Skin epidermis (tissue), 12 donors: Measurements from ENCODE around the gene PDE2A.
A peak's percentile ranks its signal among the peaks of the same experiment; 100 is the strongest.

Experiments used
- H3K27ac ChIP-seq, 21 experiments: fragments of 200-600 bp; sonication (generic) in 11 of 21; one replicate each; pipeline ENCODE4 v1.5.0; 2020; ENCODE audit warnings: mild to moderate bottlenecking in 3 of 21, inconsistent platforms in 2 of 21, moderate library complexity in 2 of 21
- H3K4me3 ChIP-seq, 7 experiments: fragments of 200-600 bp; sonication (generic) in 2 of 7; one replicate each; pipeline ENCODE4 v1.5.0; 2020; ENCODE audit warnings: inconsistent platforms in 2 of 7, mild to moderate bottlenecking in 2 of 7, moderate library complexity in 1 of 7

PDE2A gene

GRCh38 chr11:72626414-72626936, 47.7 kb downstream of the PDE2A start:
- peak overlapping the region in 11 of 21 experiments; percentile 16 to 86 (median 57) for H3K27ac ChIP-seq
- no peak overlapping the region for H3K4me3 ChIP-seq

- no peak overlapping the region for H3K4me3 ChIP-seq
- peak overlapping the region in 16 of 21 experiments; percentile 16 to 86 (median 58) for H3K27ac ChIP-seq
These were observed 48.4 kb downstream of the PDE2A start for GRCh38 chr11:72625691-72626413.

- Histone ChIP-seq H3K4me3 (no peak overlapping the region), H3K27ac (peak overlapping the region in 14 of 21 experiments; percentile 16 to 86 (median 58))
These were observed 49.6 kb downstream of the PDE2A start for GRCh38 chr11:72624496-72625201.

DNA sequence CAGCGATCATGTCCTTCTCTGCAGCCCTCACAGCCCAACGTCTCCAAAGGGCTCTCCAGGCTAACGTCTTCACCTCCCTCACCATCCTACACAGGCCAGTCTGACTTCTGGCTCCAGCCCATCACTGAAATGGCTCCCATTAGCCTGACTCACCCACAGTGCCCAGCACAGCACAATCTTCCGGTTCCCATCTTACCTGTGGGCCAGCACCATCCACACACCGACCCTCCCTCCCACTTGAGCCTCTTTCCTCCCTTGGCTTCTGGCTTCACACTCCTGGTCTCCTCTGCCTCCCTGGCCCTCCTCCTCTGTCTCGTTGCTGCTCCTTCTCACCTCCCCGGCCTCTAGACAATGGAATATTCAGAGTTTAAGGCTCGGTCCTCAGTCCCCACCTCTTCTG, 51.2 kb downstream of the PDE2A start:
- H3K4me3 ChIP-seq = no peak overlapping the region
- no peak overlapping the region for H3K27ac ChIP-seq

DNA sequence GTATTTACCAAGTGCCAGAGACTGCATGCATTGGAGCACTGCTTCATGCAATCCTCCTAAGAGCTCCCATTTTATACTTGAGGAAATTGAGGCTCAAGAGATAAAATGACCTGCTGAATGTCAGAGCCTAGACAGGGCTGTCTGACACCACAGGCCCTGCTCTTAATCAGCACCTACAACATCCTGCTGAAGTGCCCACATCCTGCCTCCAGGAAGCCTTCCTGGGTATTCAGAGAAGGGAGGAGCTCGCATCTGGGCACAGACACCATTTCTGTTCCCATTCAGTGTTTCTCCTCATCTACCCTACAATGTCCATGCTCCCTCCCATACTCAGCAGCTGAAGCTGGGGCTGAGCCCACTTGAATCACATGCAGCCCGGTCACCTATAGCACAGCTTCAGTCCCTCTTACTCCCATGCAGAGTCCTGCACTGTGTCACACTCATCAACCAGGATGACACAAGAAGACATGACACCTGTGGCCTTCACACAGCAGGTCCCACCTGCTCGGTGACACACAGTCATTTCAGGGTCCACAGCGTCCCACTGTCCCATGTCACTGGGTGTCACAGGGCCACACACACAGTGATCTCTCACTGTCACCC, 53.1 kb downstream of the PDE2A start:
- peak overlapping the region in 1 of 21 experiments; percentile 54 for H3K27ac ChIP-seq
- H3K4me3 ChIP-seq = no peak overlapping the region

GRCh38 chr11:72618803-72619202, 55.4 kb downstream of the PDE2A start:
- peak overlapping the region in 1 of 21 experiments; percentile 61 for H3K27ac ChIP-seq
- H3K4me3 ChIP-seq = no peak overlapping the region

GRCh38 chr11:72617080-72617762, 57.0 kb downstream of the PDE2A start:
- H3K4me3 ChIP-seq = no peak overlapping the region
- peak overlapping the region in 6 of 21 experiments; percentile 19 to 61 (median 40) for H3K27ac ChIP-seq

DNA sequence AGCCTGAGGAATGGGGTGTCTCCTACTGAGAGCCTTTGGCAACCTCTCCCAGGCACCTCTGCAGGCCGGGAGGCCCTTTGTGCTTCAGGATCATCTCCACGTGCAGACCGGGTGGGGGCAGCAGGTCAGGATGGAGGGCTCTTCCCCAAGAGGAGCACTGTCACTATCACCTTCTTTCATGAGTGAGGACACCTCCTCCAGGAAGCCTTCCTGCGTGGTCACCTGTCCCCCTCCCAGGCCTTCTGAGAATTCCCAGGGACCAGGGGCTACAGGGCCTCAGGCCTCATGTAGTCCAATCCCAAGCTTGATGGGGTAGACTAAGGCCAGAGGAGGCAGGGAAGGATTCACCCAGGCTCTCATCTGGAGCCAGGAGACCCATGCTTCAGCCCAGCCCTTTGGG, 57.6 kb downstream of the PDE2A start:
- H3K27ac ChIP-seq = peak overlapping the region in 4 of 21 experiments; percentile 19 to 52 (median 36)

DNA sequence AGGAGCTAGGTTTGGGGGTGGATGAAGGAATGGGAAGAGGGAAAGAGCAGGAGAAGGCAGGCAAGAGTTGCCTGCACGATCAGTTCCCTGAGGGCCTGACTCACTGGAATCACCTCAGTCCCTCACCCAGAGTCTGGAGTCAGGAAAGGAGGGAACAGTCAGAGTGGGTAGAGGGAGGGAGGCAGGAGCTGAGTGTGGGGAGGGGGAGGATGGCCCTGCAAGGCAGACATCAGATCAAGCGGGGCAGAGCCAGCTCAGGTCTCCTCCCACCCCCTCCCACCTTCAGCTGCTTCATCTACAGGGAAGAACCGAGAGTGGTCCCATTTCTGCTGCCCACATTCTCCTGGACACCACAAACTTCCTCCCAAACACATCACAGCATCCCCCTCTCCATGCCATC, 58.9 kb downstream of the PDE2A start:
- Histone ChIP-seq H3K27ac (no peak overlapping the region), H3K4me3 (no peak overlapping the region)

More for the DNA sequence above, 57.6 kb downstream of the PDE2A start:
- H3K4me3 ChIP-seq = no peak overlapping the region

DNA sequence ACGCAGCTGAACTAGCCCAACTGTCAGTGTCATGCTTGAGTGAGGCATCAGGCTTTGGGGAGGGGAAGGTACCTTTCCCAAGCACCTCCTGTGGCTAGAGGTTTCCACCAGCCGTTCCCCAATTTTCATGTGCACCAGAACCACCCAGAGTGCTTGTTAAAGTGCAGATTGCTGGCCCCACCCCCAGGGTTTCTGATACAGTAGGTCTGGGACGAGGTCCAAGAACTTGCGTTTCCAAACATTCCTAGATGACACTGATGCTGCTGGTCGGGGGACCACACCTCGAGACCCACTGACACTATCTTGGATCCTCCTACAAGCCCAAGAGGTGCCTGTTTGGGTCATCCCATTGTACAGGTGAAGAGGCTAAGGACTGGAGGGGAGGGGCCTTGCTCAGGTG, 59.8 kb downstream of the PDE2A start:
- Histone ChIP-seq H3K4me3 (no peak overlapping the region), H3K27ac (no peak overlapping the region)

GRCh38 chr11:72613977-72614376, 60.2 kb downstream of the PDE2A start:
- Histone ChIP-seq H3K27ac (no peak overlapping the region), H3K4me3 (no peak overlapping the region)

- H3K4me3 ChIP-seq = no peak overlapping the region
- no peak overlapping the region for H3K27ac ChIP-seq
These were observed 60.8 kb downstream of the PDE2A start for GRCh38 chr11:72613450-72613849.

GRCh38 chr11:72609476-72609875, 64.7 kb downstream of the PDE2A start:
- no peak overlapping the region for H3K27ac ChIP-seq
- no peak overlapping the region for H3K4me3 ChIP-seq

DNA sequence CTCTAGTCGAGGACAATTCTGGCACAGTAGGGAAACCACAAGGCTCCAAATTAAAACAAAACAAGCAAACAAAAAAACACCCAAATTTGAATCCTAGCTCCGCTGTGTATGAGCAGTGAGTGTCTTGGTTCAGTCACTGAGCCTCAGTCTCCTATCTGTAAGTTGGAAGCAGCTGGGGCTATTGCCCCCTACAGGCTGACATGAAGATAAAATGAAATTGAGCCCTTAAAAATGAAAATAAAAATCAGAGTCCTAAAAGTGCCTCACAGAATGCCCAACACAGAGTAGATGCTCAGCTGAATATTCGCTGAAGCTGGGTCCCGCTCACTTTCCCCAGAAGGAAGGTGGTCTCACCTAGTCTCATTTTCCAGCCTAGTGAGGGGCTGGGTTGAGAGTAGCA, 65.2 kb downstream of the PDE2A start:
- H3K4me3 ChIP-seq = no peak overlapping the region
- H3K27ac ChIP-seq = no peak overlapping the region

DNA sequence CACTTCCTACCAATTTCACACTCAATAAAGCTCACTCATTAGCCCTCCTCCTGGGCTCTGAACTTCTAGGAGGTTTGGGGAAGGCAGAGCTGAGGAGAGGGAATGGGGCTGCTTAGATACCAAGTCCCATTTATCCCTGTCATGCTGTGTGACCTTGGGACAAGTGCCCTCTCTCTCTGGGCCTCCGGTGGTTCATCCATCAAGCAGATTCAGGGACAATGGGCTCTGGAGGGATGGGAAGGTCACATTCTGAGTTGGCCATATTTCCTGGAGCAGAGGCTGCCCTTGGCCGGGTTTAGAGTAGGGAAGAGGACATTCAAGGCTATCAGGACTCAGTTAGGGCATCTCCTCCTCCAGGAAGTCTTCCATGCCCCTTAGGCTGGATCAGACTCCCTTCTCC, 66.7 kb downstream of the PDE2A start:
- H3K27ac ChIP-seq = peak overlapping the region in 1 of 21 experiments; percentile 17
- H3K4me3 ChIP-seq = no peak overlapping the region

- Histone ChIP-seq H3K27ac (peak overlapping the region in 2 of 21 experiments; percentile 17 to 23), H3K4me3 (no peak overlapping the region)
These were observed 67.3 kb downstream of the PDE2A start for GRCh38 chr11:72606748-72607468.

- no peak overlapping the region for H3K4me3 ChIP-seq
- H3K27ac ChIP-seq = peak overlapping the region in 1 of 21 experiments; percentile 0
These were observed 68.1 kb downstream of the PDE2A start for GRCh38 chr11:72605973-72606747.

GRCh38 chr11:72604256-72604655, 70.0 kb downstream of the PDE2A start:
- Histone ChIP-seq H3K4me3 (no peak overlapping the region), H3K27ac (no peak overlapping the region)
